IPS-15b (cell line): ENCODE measurements around the gene PTH1R.

Experiments
- H3K27me3 ChIP-seq: one replicate; pipeline ENCODE4 v1.6.1; 2013; ENCODE audit warnings: low read length; ENCODE audit not compliant: control insufficient read depth, insufficient read depth
- H3K36me3 ChIP-seq: one replicate; pipeline ENCODE4 v1.6.1; 2013; ENCODE audit warnings: low read length; ENCODE audit not compliant: control insufficient read depth, insufficient read depth
- H3K4me1 ChIP-seq: one replicate; pipeline ENCODE4 v1.6.1; 2013; ENCODE audit warnings: mild to moderate bottlenecking, low read length; ENCODE audit not compliant: control insufficient read depth, insufficient read depth
- H3K4me3 ChIP-seq: one replicate; pipeline ENCODE4 v1.5.1; 2013; ENCODE audit warnings: low read depth, low read length
- H3K9ac ChIP-seq: one replicate; pipeline ENCODE4 v1.6.1; 2013; ENCODE audit warnings: low read depth, mild to moderate bottlenecking, low read length
- H3K9me3 ChIP-seq: one replicate; pipeline ENCODE4 v1.6.1; 2013; ENCODE audit warnings: mild to moderate bottlenecking, low read length; ENCODE audit not compliant: control insufficient read depth, insufficient read depth

Gene PTH1R

DNA sequence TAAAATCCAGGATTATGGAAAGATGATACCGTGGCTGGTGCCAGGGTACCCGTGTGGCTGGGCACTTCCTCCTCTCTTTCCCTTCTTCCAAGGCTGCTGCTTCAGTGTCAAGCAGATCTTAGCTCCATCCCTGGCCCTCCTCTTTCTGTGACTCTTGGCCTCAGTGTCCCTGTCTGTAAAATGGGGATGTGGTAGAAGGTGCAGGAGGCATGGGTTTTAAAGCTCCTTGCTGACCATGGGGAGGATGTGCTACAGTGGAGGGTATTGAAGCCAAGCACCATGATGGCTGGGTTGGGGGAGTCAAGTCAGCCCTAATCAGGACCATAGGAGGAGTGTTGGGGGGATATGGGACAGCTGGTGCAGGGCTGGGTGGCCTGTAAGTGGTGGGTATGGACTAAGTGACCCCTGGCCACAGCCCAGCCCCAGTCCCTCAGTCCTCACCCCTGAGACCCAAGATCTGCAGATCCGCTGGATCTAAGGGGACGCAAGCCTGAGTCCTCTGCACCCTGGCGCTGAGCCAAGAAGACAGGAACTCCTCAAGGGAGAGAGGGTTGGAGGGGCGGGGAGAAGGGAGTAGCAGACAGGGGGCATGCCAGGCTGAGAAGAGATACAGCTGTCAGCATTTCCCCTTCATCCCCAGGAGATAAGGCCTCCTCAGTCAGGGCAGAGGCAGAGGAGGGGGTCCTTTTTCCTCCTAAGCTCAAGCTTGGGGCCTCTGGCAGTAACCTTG, 12.0 kb downstream of the PTH1R start:
- Histone ChIP-seq H3K4me1 (peaks cover 13% of the 10 kb centered on the region), H3K9ac (no peak overlapping the region), H3K27me3 (peaks cover 69% of the 10 kb centered on the region), H3K9me3 (no peaks in the 10 kb centered on the region), H3K36me3 (no peaks in the 10 kb centered on the region), H3K4me3 (no peak overlapping the region)

GRCh38 chr3:46890132-46890531, 12.6 kb downstream of the PTH1R start:
- Histone ChIP-seq H3K36me3 (no peaks in the 10 kb centered on the region), H3K9me3 (no peaks in the 10 kb centered on the region), H3K4me1 (peaks cover 13% of the 10 kb centered on the region), H3K4me3 (no peak overlapping the region), H3K27me3 (peaks cover 63% of the 10 kb centered on the region), H3K9ac (no peak overlapping the region)

- Histone ChIP-seq H3K4me3 (no peak overlapping the region), H3K36me3 (no peaks in the 10 kb centered on the region), H3K27me3 (peaks cover 53% of the 10 kb centered on the region), H3K9ac (no peak overlapping the region), H3K4me1 (peaks cover 13% of the 10 kb centered on the region), H3K9me3 (no peaks in the 10 kb centered on the region)
These were observed 13.6 kb downstream of the PTH1R start for GRCh38 chr3:46891132-46891531.

DNA sequence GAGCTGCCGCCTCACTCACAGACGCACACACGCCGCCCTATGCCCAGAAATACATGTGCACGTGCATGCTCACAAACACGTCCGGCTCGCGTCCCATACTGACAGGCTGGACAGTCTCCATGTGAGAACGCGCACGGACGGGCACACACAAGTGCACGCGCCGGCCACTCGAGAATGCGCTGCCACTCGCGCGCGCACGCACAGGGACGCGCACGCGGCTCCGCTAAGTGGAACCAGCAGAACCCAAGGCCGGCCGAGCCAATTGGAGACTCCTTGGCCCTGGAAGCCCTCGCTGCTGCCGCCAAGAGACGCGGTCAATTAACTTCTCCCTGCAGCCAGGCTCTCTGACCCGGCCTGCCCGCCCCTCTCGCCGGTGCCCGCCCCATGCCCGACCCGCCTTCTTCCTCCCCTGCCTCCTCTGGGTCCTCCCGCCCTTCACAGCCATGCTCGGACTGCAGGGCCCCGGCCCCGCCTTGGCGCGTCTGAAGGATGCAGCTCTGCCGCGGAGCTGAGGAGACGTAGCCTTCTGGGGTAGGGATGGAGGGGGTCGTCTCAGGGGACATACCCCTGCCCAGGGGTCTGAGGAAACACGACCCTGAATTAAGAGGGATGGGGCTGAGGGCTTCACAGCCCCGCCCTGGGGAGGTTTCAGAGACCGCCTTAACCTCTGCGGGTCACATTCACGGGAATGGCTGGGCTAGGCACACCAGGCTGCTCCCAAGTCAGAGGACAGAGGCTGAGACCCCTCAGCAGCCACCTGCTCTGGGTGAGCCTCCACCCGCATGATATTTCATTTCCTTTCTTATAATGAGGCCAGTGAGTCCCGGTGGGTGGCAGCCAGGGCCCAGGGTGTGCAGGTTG, 15.0 kb downstream of the PTH1R start:
- peak overlapping the region; percentile 52 for H3K4me3 ChIP-seq
- no peaks in the 10 kb centered on the region for H3K36me3 ChIP-seq
- peaks cover 44% of the 10 kb centered on the region for H3K27me3 ChIP-seq
- peaks cover 10% of the 10 kb centered on the region for H3K4me1 ChIP-seq
- no peaks in the 10 kb centered on the region for H3K9me3 ChIP-seq
- H3K9ac ChIP-seq, result no peak overlapping the region

- Histone ChIP-seq H3K27me3 (peaks cover 44% of the 10 kb centered on the region), H3K9me3 (no peaks in the 10 kb centered on the region), H3K36me3 (no peaks in the 10 kb centered on the region), H3K4me3 (peak overlapping the region; percentile 52), H3K9ac (no peak overlapping the region), H3K4me1 (peaks cover 8% of the 10 kb centered on the region)
These were observed 15.7 kb downstream of the PTH1R start for GRCh38 chr3:46893146-46893748.

GRCh38 chr3:46893763-46894162, 16.2 kb downstream of the PTH1R start:
- Histone ChIP-seq H3K9ac (no peak overlapping the region), H3K27me3 (peaks cover 44% of the 10 kb centered on the region), H3K4me3 (no peak overlapping the region), H3K4me1 (peaks cover 4% of the 10 kb centered on the region), H3K36me3 (no peaks in the 10 kb centered on the region), H3K9me3 (no peaks in the 10 kb centered on the region)

GRCh38 chr3:46894256-46894655, 16.7 kb downstream of the PTH1R start:
- Histone ChIP-seq H3K4me1 (peaks cover 4% of the 10 kb centered on the region), H3K4me3 (no peak overlapping the region), H3K9ac (no peak overlapping the region), H3K9me3 (no peaks in the 10 kb centered on the region), H3K27me3 (peaks cover 40% of the 10 kb centered on the region), H3K36me3 (no peaks in the 10 kb centered on the region)

DNA sequence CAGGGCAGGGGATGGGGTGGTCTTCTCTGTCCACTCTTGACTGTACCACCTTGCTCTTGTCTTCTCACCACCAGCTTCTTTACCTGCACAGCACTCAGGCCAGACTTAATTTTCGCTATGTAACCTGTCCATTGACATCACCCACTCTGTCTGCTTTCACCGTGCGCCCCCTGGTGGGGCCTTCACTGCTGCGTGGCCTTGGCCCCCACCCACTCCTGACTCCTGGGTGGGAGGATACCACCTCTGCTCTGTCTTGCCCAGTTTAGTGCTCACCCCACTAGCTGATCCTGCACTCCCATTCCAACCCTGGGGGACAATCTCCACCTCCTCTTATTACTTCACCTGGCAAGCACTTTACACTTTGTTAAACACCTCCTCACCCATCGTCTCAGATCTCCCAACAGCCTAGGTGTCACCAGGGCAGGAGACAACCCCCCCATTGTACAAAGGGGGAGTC, 17.7 kb downstream of the PTH1R start:
- peaks cover 30% of the 10 kb centered on the region for H3K27me3 ChIP-seq
- H3K4me1 ChIP-seq, result peaks cover 4% of the 10 kb centered on the region
- no peak overlapping the region for H3K4me3 ChIP-seq
- no peaks in the 10 kb centered on the region for H3K9me3 ChIP-seq
- no peaks in the 10 kb centered on the region for H3K36me3 ChIP-seq
- H3K9ac ChIP-seq, result no peak overlapping the region

GRCh38 chr3:46895761-46896160, 18.2 kb downstream of the PTH1R start:
- peaks cover 4% of the 10 kb centered on the region for H3K4me1 ChIP-seq
- peaks cover 25% of the 10 kb centered on the region for H3K27me3 ChIP-seq
- H3K9ac ChIP-seq, result no peak overlapping the region
- H3K36me3 ChIP-seq, result no peaks in the 10 kb centered on the region
- no peak overlapping the region for H3K4me3 ChIP-seq
- no peaks in the 10 kb centered on the region for H3K9me3 ChIP-seq

DNA sequence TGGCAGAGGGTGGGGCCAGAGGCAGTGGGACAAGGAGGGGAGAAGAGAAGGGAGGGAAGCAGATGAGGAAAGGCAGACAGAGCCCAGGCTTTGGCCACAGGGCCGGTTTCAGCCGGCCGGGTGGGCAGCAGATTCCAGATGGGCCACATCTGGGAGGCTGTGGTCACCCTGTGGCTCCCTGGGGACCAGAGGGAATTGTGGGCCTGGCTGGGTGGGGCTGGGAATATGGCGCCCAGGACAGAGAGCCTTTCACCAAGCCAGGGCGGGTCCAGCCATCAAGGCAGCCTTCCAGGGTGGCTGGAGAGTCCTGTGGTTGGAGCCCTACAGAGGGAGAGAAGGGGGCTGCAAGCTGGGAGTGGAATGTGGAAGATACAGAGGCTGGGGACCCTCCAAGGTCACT, 18.9 kb downstream of the PTH1R start:
- H3K27me3 ChIP-seq, result peaks cover 19% of the 10 kb centered on the region

DNA sequence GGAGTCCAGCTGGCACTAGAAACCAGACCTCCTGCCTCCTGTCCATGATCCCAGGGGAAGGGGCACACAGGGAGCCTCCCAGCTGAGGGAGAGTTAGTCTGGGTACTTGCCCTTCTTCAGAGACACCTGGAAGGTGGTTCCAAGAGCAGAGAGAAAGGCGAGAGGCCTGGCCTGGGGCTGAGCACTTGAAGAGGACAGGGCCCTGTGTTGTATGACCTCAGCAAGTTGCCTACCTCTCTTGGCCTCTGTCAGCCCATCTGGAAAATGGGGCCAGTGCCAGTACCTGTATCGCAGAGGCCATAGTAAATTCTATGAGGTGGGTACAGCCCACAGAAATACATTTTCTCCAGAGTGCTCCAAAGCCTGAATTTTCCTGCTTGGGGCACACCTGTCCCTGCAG, 19.5 kb downstream of the PTH1R start:
- Histone ChIP-seq H3K4me1 (peaks cover 4% of the 10 kb centered on the region), H3K36me3 (no peaks in the 10 kb centered on the region), H3K9me3 (no peaks in the 10 kb centered on the region), H3K9ac (no peak overlapping the region), H3K27me3 (peaks cover 12% of the 10 kb centered on the region), H3K4me3 (no peak overlapping the region)

More for the DNA sequence above, 18.9 kb downstream of the PTH1R start:
- no peaks in the 10 kb centered on the region for H3K9me3 ChIP-seq
- no peak overlapping the region for H3K4me3 ChIP-seq
- no peak overlapping the region for H3K9ac ChIP-seq
- H3K4me1 ChIP-seq, result peaks cover 4% of the 10 kb centered on the region
- no peaks in the 10 kb centered on the region for H3K36me3 ChIP-seq
